ENCODE results near the gene EPHB2.

The EPHB2 gene

DNA sequence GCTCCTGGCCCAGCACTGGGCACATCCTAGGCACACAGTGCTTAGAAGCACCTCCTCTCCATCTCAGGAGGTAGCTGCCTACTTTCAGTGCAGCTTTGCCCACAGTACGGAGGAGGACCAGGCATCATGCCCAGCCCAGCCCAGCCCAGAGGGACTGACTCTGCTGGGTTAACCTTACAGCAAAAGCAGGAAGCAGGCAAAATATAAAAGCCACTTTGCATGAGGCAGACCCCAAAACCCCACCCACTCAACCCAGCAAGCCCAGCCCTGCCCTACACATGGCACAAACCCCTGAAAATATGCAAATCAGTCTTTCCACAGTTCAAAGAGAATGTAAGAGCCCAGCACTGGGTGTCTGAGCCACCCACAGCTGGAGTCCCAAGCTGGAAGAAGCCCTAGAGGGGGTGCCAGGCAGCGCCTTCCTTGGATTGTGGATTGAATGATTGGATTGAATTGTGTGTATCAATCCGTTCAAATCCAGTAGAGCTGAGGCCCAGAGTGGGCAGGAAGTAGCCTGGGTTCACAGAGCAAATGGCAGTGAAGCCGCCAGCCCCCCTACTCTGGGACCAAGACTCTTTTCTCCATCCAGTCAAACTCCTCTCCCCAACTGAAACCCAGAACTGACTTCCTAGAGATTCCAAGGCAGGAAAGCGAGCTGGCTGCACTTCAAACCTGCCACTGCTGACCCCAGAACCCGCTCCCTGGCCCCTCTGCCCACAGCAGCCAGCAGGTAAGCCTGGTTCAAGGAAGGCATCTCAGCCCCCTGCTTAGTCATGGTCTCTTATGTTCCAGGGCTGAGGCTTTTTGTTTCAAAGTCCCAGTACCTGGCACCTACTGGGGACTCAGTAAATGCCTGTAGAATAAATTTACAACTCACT, 144.3 kb downstream of the EPHB2 start:
- no peak for DNase-seq
- Mint-ChIP-seq H3K36me3 (ENCODE audit: low read depth) (no peaks in the 10 kb centered on the region), H3K27me3 (ENCODE audit: low read depth, poor library complexity) (peaks cover 27% of the 10 kb centered on the region), H3K4me1 (peaks cover 21% of the 10 kb centered on the region), H3K4me3 (no peak overlapping the region), H3K9me3 (peaks cover 3% of the 10 kb centered on the region), H3K27ac (no peak overlapping the region)
- no peak for TF ChIP-seq CTCF (IDR thresholded peaks at IDR 0.05)

- Mint-ChIP-seq H3K27me3 (ENCODE audit: low read depth, poor library complexity) (peaks cover 30% of the 10 kb centered on the region), H3K27ac (no peak overlapping the region), H3K9me3 (peaks cover 3% of the 10 kb centered on the region), H3K36me3 (ENCODE audit: low read depth) (no peaks in the 10 kb centered on the region), H3K4me1 (peaks cover 16% of the 10 kb centered on the region), H3K4me3 (no peak overlapping the region)
- TF ChIP-seq CTCF (IDR thresholded peaks at IDR 0.05) = no peak
- DNase-seq = no peak
Observed at GRCh38 chr1:22855668-22856606, 145.3 kb downstream of the EPHB2 start.

DNA sequence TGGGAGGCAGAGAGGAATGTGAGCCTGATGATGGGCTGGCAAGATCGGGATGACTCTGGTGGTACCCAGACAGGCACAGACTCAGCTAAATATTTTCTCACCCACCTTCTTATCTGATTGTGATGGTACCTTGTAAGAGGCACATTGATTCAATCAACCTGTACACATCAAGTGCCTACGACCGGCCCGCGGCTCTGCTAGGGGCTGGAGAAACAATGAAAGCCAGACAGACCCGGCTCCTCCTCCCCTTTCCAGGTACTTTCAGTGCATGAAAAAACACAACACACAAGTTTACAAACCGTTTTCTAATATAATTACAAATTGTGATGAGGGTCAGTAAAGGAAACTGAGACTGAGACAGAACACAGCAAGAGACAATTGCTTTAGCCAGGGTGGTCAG, 147.0 kb downstream of the EPHB2 start:
- TF ChIP-seq CTCF (IDR thresholded peaks at IDR 0.05) = no peak
- Mint-ChIP-seq H3K4me3 (no peak overlapping the region), H3K36me3 (ENCODE audit: low read depth) (no peaks in the 10 kb centered on the region), H3K4me1 (peaks cover 4% of the 10 kb centered on the region), H3K9me3 (no peaks in the 10 kb centered on the region), H3K27me3 (ENCODE audit: low read depth, poor library complexity) (peaks cover 20% of the 10 kb centered on the region), H3K27ac (no peak overlapping the region)
- DNase-seq = no peak

GRCh38 chr1:22860414-22860800, 149.8 kb downstream of the EPHB2 start:
- H3K27ac Mint-ChIP-seq = peak overlapping the region; percentile 44
- TF ChIP-seq CTCF (IDR thresholded peaks at IDR 0.05) = no peak
- H3K36me3 Mint-ChIP-seq (ENCODE audit: low read depth) = peaks cover 12% of the 10 kb centered on the region
- no peaks in the 10 kb centered on the region for H3K9me3 Mint-ChIP-seq
- H3K4me1 Mint-ChIP-seq = no peaks in the 10 kb centered on the region
- DNase-seq = no peak
- H3K27me3 Mint-ChIP-seq (ENCODE audit: low read depth, poor library complexity) = peaks cover 21% of the 10 kb centered on the region
- no peak overlapping the region for H3K4me3 Mint-ChIP-seq

- H3K4me3 Mint-ChIP-seq = no peak overlapping the region
- no peak overlapping the region for H3K27ac Mint-ChIP-seq
- no peak for TF ChIP-seq CTCF (IDR thresholded peaks at IDR 0.05)
- H3K27me3 Mint-ChIP-seq (ENCODE audit: low read depth, poor library complexity) = peaks cover 20% of the 10 kb centered on the region
- H3K4me1 Mint-ChIP-seq = no peaks in the 10 kb centered on the region
- no peaks in the 10 kb centered on the region for H3K9me3 Mint-ChIP-seq
- H3K36me3 Mint-ChIP-seq (ENCODE audit: low read depth) = peaks cover 17% of the 10 kb centered on the region
- DNase-seq = no peak
Observed at GRCh38 chr1:22860883-22861385, 150.3 kb downstream of the EPHB2 start.

All from nephron progenitor cell (in vitro differentiated cells).